WTC11 (cell line): Measurements from ENCODE around the gene IFNA1.

Source experiments
- CTCF ChIP-seq: fragments of 200-600 bp; IDR thresholded peaks from 2 replicates; pipeline ENCODE4 v1.8.0; 2022; ENCODE audit warnings: antibody characterized with exemption
- GABPB1 ChIP-seq: sonication (generic); formaldehyde crosslinking; IDR thresholded peaks from 2 replicates; pipeline ENCODE4 v1.8.1; 2023; ENCODE audit warnings: mild to moderate bottlenecking, missing genetic modification reagents
- TCF7 ChIP-seq: sonication (generic); formaldehyde crosslinking; IDR thresholded peaks from 2 replicates; pipeline ENCODE4 v1.8.0; 2022; ENCODE audit warnings: mild to moderate bottlenecking, low read depth, missing genetic modification reagents, moderate library complexity
- ZNF138 ChIP-seq: sonication (generic); formaldehyde crosslinking; conservative IDR thresholded peaks from 2 replicates; pipeline ENCODE4 v1.8.1; 2022; ENCODE audit warnings: mild to moderate bottlenecking, moderate library complexity, missing genetic modification reagents
- ZNF281 ChIP-seq: sonication (generic); formaldehyde crosslinking; IDR thresholded peaks from 2 replicates; pipeline ENCODE4 v1.8.0; 2023; ENCODE audit warnings: mild to moderate bottlenecking, missing genetic modification reagents

- no peak for TF ChIP-seq CTCF
- no peak for TF ChIP-seq GABPB1 (CRISPR knock-in tag)
- TF ChIP-seq ZNF281, result no peak
- TF ChIP-seq TCF7 (CRISPR knock-in tag), result no peak
- no peak for TF ChIP-seq ZNF138 (CRISPR knock-in tag)
Measured at GRCh38 chr9:21481470-21482056, 41.3 kb downstream of the IFNA1 start.
